Sigmoid colon (tissue), 7 donors: ENCODE results near the gene SLCO2A1. TPM values are rescaled to one million over a fixed set of nuclear protein-coding genes. Genes with fewer than 3 reads are reported as not detected.
"Not testable (repeated sequence)": the region's sequence is repeated elsewhere in the genome, so short reads cannot be mapped to it uniquely, and the experiment has no call there.

Experiments used
- DNase-seq: peaks from one replicate; pipeline ENCODE4 v3.0.0-alpha.2; 2019
- H3K27ac ChIP-seq, 4 donors: fragments of 200-600 bp; sonication (generic); one replicate each; pipeline ENCODE4 v1.5.1; 2016 to 2019; ENCODE audit warnings: mild to moderate bottlenecking in 1 of 4
- H3K27me3 ChIP-seq, 3 donors: fragments of 200-600 bp; sonication (generic); one replicate each; pipeline ENCODE4 v1.5.1; 2019; ENCODE audit warnings: mild to moderate bottlenecking in 1 of 3
- H3K36me3 ChIP-seq, 4 donors: fragments of 200-600 bp; sonication (generic); one replicate each; pipeline ENCODE4 v1.5.1; 2016 to 2019
- H3K4me1 ChIP-seq, 4 donors: fragments of 200-600 bp; sonication (generic); one replicate each; pipeline ENCODE4 v1.5.1; 2017 to 2019
- H3K4me3 ChIP-seq, 4 donors: fragments of 200-600 bp; sonication (generic); one replicate each; pipeline ENCODE4 v1.5.1; 2017 to 2019; ENCODE audit warnings: mild to moderate bottlenecking in 2 of 4, moderate library complexity in 1 of 4
- H3K9me3 ChIP-seq, 4 donors: fragments of 200-600 bp in 3 of 4; sonication (generic) in 3 of 4; one replicate each; pipeline versions ENCODE4 v1.5.1 to v1.6.1; 2013 to 2019
- EP300 ChIP-seq, 4 donors: sonication (generic); formaldehyde crosslinking; IDR thresholded peaks; one replicate each; pipeline ENCODE4 v1.6.1; 2017; ENCODE audit warnings: antibody characterized with exemption in 4 of 4
- POLR2A ChIP-seq, 2 donors: fragments of 450-650 bp; IDR thresholded peaks; one replicate each; pipeline ENCODE4 v1.6.1; 2016; ENCODE audit warnings: antibody characterized with exemption in 2 of 2, mild to moderate bottlenecking in 2 of 2, moderate library complexity in 2 of 2
- POLR2AphosphoS5 ChIP-seq, 4 donors: sonication (generic); formaldehyde crosslinking; IDR thresholded peaks; one replicate each; pipeline ENCODE4 v1.6.1; 2017; ENCODE audit warnings: antibody characterized with exemption in 4 of 4
- WGBS, 2 donors: extraction: QIAGEN DNeasy Blood & Tissue Kit; methylation state at CpG; one replicate each; pipeline ENCODE4 v1.1.7; 2013; 5-methylcytosine and 5-hydroxymethylcytosine counted together
- intact Hi-C: fragments of 100-400 bp; cut with DNase I; formaldehyde crosslinking; loops from one replicate; pipeline ENCODE4 v1.15.1; 2023
- polyA plus RNA-seq, 3 donors: library from polyadenylated mRNA; stranded (reverse); fragments of 200-250 nt; gene quantifications; one replicate each; pipeline ENCODE4 v1.2.3, GENCODE V29; 2013
- total RNA-seq, 4 donors: library from RNA; depleted of rRNA; stranded (reverse); fragments of >200 nt; gene quantifications; one replicate each; pipeline ENCODE4 v1.1.0, GENCODE V29; 2016
- TF ChIP-seq, protein P1 (sequence below), 4 experiments: fragments of 450-650 bp in 3 of 4; fragments of 200-600 bp in 1 of 4; IDR thresholded peaks; one replicate each; pipeline ENCODE4 v1.5.1; 2016 to 2019; ENCODE audit warnings: antibody characterized with exemption in 4 of 4, mild to moderate bottlenecking in 3 of 4, moderate library complexity in 2 of 4
- donor health status: healthy with polysubstance abuse.
- donor health status: Bipolar disorder and iron deficiency.
- donor health status: healthy.

Gene SLCO2A1
- total and polyA plus RNA-seq, 7 donors = 1.8 to 22.1 (median 6.1) TPM

DNA sequence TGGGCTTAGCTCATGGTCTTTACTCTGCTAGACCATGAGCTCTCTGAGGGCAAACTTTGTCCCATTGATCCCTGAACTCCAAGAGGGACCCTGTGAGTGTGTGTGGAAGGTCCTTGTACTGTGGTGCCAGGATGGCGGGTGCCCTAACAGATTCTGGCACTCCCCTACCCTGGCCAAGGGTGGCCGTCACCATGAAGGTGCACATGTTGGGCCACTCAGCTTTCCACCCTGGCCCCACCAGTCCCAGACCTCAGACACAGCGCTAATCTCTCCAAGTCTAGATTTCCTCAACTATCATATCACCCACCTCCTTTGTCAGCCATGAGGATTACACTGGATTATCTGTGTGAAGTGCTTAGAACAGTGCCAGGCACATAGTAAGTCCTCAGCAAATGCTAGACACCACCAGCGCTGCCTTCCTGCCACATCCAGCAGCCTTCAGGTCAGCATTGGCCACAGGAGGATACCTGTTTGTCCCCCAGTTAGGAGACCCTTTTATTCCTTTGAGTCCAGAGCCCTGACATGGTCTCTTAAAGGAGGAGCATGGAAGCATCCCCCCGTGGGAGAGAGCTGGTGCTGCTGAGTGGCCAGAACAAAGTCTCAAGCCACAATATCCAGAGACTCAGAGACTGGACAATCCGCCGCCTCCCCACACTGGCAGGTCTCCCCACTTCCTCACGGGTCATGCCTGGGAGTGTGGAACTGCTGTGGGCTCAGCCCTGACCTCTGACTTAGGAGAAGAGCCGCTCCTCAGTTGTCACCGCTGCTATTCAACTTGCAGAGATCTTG, 44.5 kb upstream of the SLCO2A1 start:
- intact Hi-C loops = no loop called here
- TF ChIP-seq POLR2A (IDR thresholded peaks at IDR 0.05) = no peak
- no peak for TF ChIP-seq POLR2AphosphoS5 (IDR thresholded peaks at IDR 0.05)
- TF ChIP-seq, protein P1, sequence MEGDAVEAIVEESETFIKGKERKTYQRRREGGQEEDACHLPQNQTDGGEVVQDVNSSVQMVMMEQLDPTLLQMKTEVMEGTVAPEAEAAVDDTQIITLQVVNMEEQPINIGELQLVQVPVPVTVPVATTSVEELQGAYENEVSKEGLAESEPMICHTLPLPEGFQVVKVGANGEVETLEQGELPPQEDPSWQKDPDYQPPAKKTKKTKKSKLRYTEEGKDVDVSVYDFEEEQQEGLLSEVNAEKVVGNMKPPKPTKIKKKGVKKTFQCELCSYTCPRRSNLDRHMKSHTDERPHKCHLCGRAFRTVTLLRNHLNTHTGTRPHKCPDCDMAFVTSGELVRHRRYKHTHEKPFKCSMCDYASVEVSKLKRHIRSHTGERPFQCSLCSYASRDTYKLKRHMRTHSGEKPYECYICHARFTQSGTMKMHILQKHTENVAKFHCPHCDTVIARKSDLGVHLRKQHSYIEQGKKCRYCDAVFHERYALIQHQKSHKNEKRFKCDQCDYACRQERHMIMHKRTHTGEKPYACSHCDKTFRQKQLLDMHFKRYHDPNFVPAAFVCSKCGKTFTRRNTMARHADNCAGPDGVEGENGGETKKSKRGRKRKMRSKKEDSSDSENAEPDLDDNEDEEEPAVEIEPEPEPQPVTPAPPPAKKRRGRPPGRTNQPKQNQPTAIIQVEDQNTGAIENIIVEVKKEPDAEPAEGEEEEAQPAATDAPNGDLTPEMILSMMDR (IDR thresholded peaks at IDR 0.05) = no peak
- no peak for TF ChIP-seq EP300 (IDR thresholded peaks at IDR 0.05)
- Histone ChIP-seq H3K4me3 (no peak overlapping the region), H3K4me1 (no peaks in the 10 kb centered on the region), H3K27me3 (no peaks in the 10 kb centered on the region), H3K9me3 (no peaks in the 10 kb centered on the region), H3K36me3 (no peaks in the 10 kb centered on the region), H3K27ac (no peak overlapping the region)
- no peak for DNase-seq
- 83 to 92% methylated on average over 10 of the region's 10 CpGs for WGBS, 2 donors

DNA sequence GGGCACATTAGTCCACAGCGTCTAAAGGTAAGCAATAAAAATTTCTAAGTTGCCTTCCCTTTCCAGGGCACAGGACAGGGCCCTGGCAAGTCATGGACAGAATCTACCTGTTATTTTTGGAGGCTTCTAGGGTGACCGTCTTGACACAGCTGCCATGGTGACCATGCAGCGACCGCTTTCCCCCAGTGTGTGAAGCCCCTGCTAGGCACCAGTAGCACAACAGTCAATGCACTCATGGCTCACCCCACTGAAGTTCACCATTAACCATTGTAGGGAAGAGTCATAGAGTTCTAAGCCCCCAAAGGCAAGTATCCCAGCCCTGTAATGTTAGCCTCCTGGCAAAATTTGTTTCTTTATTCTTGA, 43.8 kb upstream of the SLCO2A1 start:
- no peaks in the 10 kb centered on the region for H3K36me3 ChIP-seq
- H3K27me3 ChIP-seq = no peaks in the 10 kb centered on the region
- H3K27ac ChIP-seq = no peak overlapping the region
- H3K4me3 ChIP-seq = no peak overlapping the region
- intact Hi-C loops = no loop called here
- WGBS, 2 donors = 92 to 95% methylated on average over 4 of the region's 4 CpGs
- no peaks in the 10 kb centered on the region for H3K4me1 ChIP-seq
- TF ChIP-seq, protein P1 (IDR thresholded peaks at IDR 0.05) = no peak
- TF ChIP-seq POLR2A (IDR thresholded peaks at IDR 0.05) (no peak), EP300 (IDR thresholded peaks at IDR 0.05) (no peak), POLR2AphosphoS5 (IDR thresholded peaks at IDR 0.05) (no peak)
- no peak for DNase-seq
- no peaks in the 10 kb centered on the region for H3K9me3 ChIP-seq

DNA sequence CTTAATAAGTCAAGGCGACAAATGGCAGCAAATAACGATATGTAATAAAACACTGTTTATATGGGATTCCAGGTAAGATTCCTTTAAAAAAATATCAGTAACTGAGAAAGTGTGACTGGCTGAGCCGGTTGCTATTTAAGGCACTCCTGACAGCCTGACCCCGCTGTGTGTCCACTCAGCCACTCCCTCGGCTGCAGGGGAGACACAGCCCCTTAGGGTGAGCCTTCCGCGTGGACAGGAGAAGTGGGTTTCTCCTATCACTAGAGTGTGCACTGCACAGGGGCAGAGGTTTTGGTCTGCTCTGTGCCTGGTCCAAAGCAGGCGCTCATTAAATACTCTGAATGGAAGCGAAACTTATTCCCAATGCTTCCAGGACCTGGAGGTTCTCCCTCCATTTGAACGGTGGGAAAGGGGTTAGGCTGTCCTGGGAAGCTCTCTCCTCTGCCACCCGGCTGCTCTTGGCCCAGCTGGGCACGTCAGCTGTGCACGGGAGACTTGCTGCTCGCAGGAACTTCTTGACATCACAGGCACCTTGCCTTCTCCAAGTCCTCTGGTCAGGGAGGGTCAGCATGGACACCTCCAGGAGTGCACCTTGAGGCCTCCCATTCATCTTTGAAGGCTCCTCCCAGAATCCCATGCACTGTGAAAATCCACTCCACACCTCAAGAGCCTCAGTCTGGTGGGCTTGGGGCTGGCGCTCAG, 43.3 kb upstream of the SLCO2A1 start:
- intact Hi-C loops = no loop called here
- DNase-seq = no peak
- WGBS, 2 donors = 84 to 90% methylated on average over 15 of the region's 15 CpGs

DNA sequence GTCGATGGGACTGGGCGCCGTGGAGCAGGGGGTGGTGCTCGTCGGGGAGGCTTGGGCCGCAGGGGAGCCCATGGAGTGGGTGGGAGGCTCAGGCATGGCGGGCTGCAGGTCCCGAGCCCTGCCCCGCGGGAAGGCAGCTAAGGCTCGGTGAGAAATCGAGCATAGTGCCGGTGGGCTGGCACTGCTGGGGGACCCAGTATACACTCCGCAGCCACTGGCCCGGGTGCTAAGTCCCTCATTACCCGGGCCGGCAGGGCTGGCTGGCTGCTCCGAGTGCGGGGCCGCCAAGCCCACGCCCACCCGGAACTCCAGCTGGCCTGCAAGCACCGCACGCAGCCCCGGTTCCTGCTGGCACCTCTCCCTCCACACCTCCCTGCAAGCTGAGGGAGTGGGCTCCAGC, 40.6 kb upstream of the SLCO2A1 start:
- H3K36me3 ChIP-seq, H3K4me1 ChIP-seq, DNase-seq, intact Hi-C loops, H3K27ac ChIP-seq, H3K27me3 ChIP-seq, H3K9me3 ChIP-seq, H3K4me3 ChIP-seq: not testable (repeated sequence)
- 92 to 93% methylated on average over 25 of the region's 25 CpGs for WGBS, 2 donors

More for the DNA sequence above, 43.3 kb upstream of the SLCO2A1 start:
- no peaks in the 10 kb centered on the region for H3K4me1 ChIP-seq
- no peak overlapping the region for H3K4me3 ChIP-seq
- no peak for TF ChIP-seq POLR2AphosphoS5 (IDR thresholded peaks at IDR 0.05)
- TF ChIP-seq, protein P1 (IDR thresholded peaks at IDR 0.05) = no peak
- no peak for TF ChIP-seq EP300 (IDR thresholded peaks at IDR 0.05)
- no peak for TF ChIP-seq POLR2A (IDR thresholded peaks at IDR 0.05)
- no peaks in the 10 kb centered on the region for H3K36me3 ChIP-seq
- no peaks in the 10 kb centered on the region for H3K27me3 ChIP-seq
- H3K27ac ChIP-seq = no peak overlapping the region
- no peaks in the 10 kb centered on the region for H3K9me3 ChIP-seq

DNA sequence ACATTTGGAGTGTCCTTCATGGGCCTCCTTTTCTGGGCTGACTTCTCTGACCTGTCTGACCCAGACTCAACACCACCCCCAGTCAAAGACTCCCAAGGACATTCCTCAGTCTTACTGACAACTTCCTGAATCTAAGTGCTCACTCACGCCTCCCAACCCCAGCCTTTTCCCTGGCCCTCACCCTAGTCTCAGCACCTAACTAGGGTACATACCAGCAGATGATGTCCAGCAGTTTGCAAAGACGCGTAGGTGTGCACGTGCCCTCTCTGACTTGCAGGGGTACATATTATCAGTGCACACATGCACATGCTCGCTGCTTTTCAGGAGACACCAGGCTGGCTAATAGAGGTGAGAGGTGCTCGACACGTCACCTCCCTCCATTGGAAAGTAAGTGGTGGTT, 38.7 kb upstream of the SLCO2A1 start:
- no peaks in the 10 kb centered on the region for H3K9me3 ChIP-seq
- WGBS, 2 donors = 90 to 94% methylated on average over 7 of the region's 7 CpGs
- TF ChIP-seq POLR2AphosphoS5 (IDR thresholded peaks at IDR 0.05) = no peak
- TF ChIP-seq, protein P1 (IDR thresholded peaks at IDR 0.05) = no peak
- H3K27ac ChIP-seq = no peak overlapping the region
- intact Hi-C loops = no loop called here
- no peaks in the 10 kb centered on the region for H3K36me3 ChIP-seq
- no peak for DNase-seq
- no peaks in the 10 kb centered on the region for H3K27me3 ChIP-seq
- no peaks in the 10 kb centered on the region for H3K4me1 ChIP-seq
- H3K4me3 ChIP-seq = no peak overlapping the region
